ENCODE data around the gene ZNF883. TPM values are rescaled to one million over a fixed set of nuclear protein-coding genes. Genes with fewer than 3 reads are reported as not detected.

The ZNF883 gene
- total RNA-seq, 8 experiments from 2014 or later, result 0.14 to 10.0 (median 1.2) TPM

- 11 to 71% (median 35%) methylated on average over 1 to 5 of the region's 5 CpGs; no CpG with 5 or more reads in 3 of the 10 experiments for WGBS, 10 experiments
- ATAC-seq (replicated peaks in 6 of 8), result peak in 3 of 8 experiments; percentile 27 to 66 (median 47)
- in situ Hi-C loops (cut with MboI; ENCODE audit: low pct_unique_long_range_greater_than_20kb in 2 of 9, low sequenced_read_pairs in 9 of 9, unreplicated experiment in 9 of 9), result loop anchor here in 1 of 9 experiments (25.0 kb wide), 1 partner anchor 166 kb away; no protein-coding TSS in a partner anchor
- no peak overlapping the region for H3K4me3 ChIP-seq
- H3K27ac ChIP-seq, result no peak overlapping the region
- no peaks in the 10 kb centered on the region for H3K4me1 ChIP-seq (replicated peaks in 1 of 2)
Measured at GRCh38 chr9:112971415-112971814, 40.6 kb downstream of the ZNF883 start.

GRCh38 chr9:112970939-112971338 lies 41.1 kb downstream of the ZNF883 start:
- 2 to 82% (median 41%) methylated on average over 2 to 6 of the region's 6 CpGs for WGBS, 10 experiments
- in situ Hi-C loops (cut with MboI; ENCODE audit: low pct_unique_long_range_greater_than_20kb in 2 of 9, low sequenced_read_pairs in 9 of 9, unreplicated experiment in 9 of 9), result loop anchor here in 1 of 9 experiments (25.0 kb wide), 1 partner anchor 166 kb away; no protein-coding TSS in a partner anchor
- H3K4me1 ChIP-seq (replicated peaks in 1 of 2), result no peaks in the 10 kb centered on the region
- no peak overlapping the region for H3K4me3 ChIP-seq
- no peak overlapping the region for H3K27ac ChIP-seq
- ATAC-seq (replicated peaks in 6 of 8), result peak in 3 of 8 experiments; percentile 21 to 36 (median 28)

- 38 to 100% (median 55%) methylated on average over 1 to 4 of the region's 4 CpGs; no CpG with 5 or more reads in 2 of the 10 experiments for WGBS, 10 experiments
- in situ Hi-C loops (cut with MboI; ENCODE audit: low pct_unique_long_range_greater_than_20kb in 2 of 9, low sequenced_read_pairs in 9 of 9, unreplicated experiment in 9 of 9), result loop anchor here in 1 of 9 experiments (25.0 kb wide), 1 partner anchor 168 kb away; no protein-coding TSS in a partner anchor
- Histone ChIP-seq H3K4me1 (replicated peaks in 1 of 2) (no peaks in the 10 kb centered on the region), H3K27ac (no peak overlapping the region), H3K4me3 (no peak overlapping the region)
- ATAC-seq (replicated peaks in 6 of 8), result no peak
Measured at GRCh38 chr9:112969730-112970129, 42.3 kb downstream of the ZNF883 start.

GRCh38 chr9:112955550-112955949 lies 56.4 kb downstream of the ZNF883 start:
- WGBS, 10 experiments, result 0 to 38% (median 7%) methylated on average over 1 of the region's 1 CpG; no CpG with 5 or more reads in 2 of the 10 experiments
- no peaks in the 10 kb centered on the region for H3K4me1 ChIP-seq (replicated peaks in 1 of 2)
- H3K27ac ChIP-seq, result no peak overlapping the region
- ATAC-seq (replicated peaks in 6 of 8), result no peak
- in situ Hi-C loops (cut with MboI; ENCODE audit: low pct_unique_long_range_greater_than_20kb in 2 of 9, low sequenced_read_pairs in 9 of 9, unreplicated experiment in 9 of 9), result loop anchor here in 1 of 9 experiments (25.0 kb wide), 1 partner anchor 182 kb away; no protein-coding TSS in a partner anchor
- no peak overlapping the region for H3K4me3 ChIP-seq

- 55 to 83% (median 80%) methylated on average over 1 to 4 of the region's 25 CpGs; no CpG with 5 or more reads in 7 of the 10 experiments for WGBS, 10 experiments
- Histone ChIP-seq H3K4me1 (replicated peaks in 1 of 2) (no peaks in the 10 kb centered on the region), H3K4me3 (no peak overlapping the region), H3K27ac (no peak overlapping the region)
- in situ Hi-C loops (cut with MboI; ENCODE audit: low pct_unique_long_range_greater_than_20kb in 2 of 9, low sequenced_read_pairs in 9 of 9, unreplicated experiment in 9 of 9), result no loop called here
- ATAC-seq (replicated peaks in 6 of 8), result peak in 1 of 8 experiments; percentile 46
Measured at GRCh38 chr9:112945620-112946208, 66.3 kb downstream of the ZNF883 start.

- no peak for ATAC-seq (replicated peaks in 6 of 8)
- H3K27ac ChIP-seq, result no peak overlapping the region
- no peaks in the 10 kb centered on the region for H3K4me1 ChIP-seq (replicated peaks in 1 of 2)
- in situ Hi-C loops (cut with MboI; ENCODE audit: low pct_unique_long_range_greater_than_20kb in 2 of 9, low sequenced_read_pairs in 9 of 9, unreplicated experiment in 9 of 9), result no loop called here
- no peak overlapping the region for H3K4me3 ChIP-seq
Measured at GRCh38 chr9:112939418-112939817, 72.6 kb downstream of the ZNF883 start.

- WGBS, 10 experiments, result 40 to 100% (median 90%) methylated on average over 2 of the region's 2 CpGs; no CpG with 5 or more reads in 5 of the 10 experiments
- in situ Hi-C loops (cut with MboI; ENCODE audit: low pct_unique_long_range_greater_than_20kb in 2 of 9, low sequenced_read_pairs in 9 of 9, unreplicated experiment in 9 of 9), result no loop called here
- no peak overlapping the region for H3K4me3 ChIP-seq
- no peak overlapping the region for H3K27ac ChIP-seq
- ATAC-seq (replicated peaks in 6 of 8), result no peak
- no peaks in the 10 kb centered on the region for H3K4me1 ChIP-seq (replicated peaks in 1 of 2)
Measured at GRCh38 chr9:112933696-112934095, 78.3 kb downstream of the ZNF883 start.

GRCh38 chr9:112925058-112925641 lies 86.8 kb downstream of the ZNF883 start:
- WGBS, 10 experiments, result 8 to 83% (median 26%) methylated on average over 1 to 8 of the region's 8 CpGs; no CpG with 5 or more reads in 1 of the 10 experiments
- in situ Hi-C loops (cut with MboI; ENCODE audit: low pct_unique_long_range_greater_than_20kb in 2 of 9, low sequenced_read_pairs in 9 of 9, unreplicated experiment in 9 of 9), result no loop called here
- Histone ChIP-seq H3K4me3 (no peak overlapping the region), H3K4me1 (replicated peaks in 1 of 2) (no peaks in the 10 kb centered on the region), H3K27ac (no peak overlapping the region)
- ATAC-seq (replicated peaks in 6 of 8), result peak in 3 of 8 experiments; percentile 82 to 87 (median 82)

- in situ Hi-C loops (cut with MboI; ENCODE audit: low pct_unique_long_range_greater_than_20kb in 2 of 9, low sequenced_read_pairs in 9 of 9, unreplicated experiment in 9 of 9), result no loop called here
- no peak overlapping the region for H3K27ac ChIP-seq
- peak in 3 of 8 experiments; percentile 79 to 92 (median 91) for ATAC-seq (replicated peaks in 6 of 8)
- WGBS, 10 experiments, result 0 to 40% (median 17%) methylated on average over 1 to 3 of the region's 3 CpGs; no CpG with 5 or more reads in 3 of the 10 experiments
- H3K4me1 ChIP-seq (replicated peaks in 1 of 2), result no peaks in the 10 kb centered on the region
- no peak overlapping the region for H3K4me3 ChIP-seq
Measured at GRCh38 chr9:112921549-112921948, 90.4 kb downstream of the ZNF883 start.

GRCh38 chr9:112917987-112918362 lies 94.0 kb downstream of the ZNF883 start:
- Histone ChIP-seq H3K4me3 (no peak overlapping the region), H3K27ac (no peak overlapping the region), H3K4me1 (replicated peaks in 1 of 2) (no peaks in the 10 kb centered on the region)
- ATAC-seq (replicated peaks in 6 of 8), result no peak
- in situ Hi-C loops (cut with MboI; ENCODE audit: low pct_unique_long_range_greater_than_20kb in 2 of 9, low sequenced_read_pairs in 9 of 9, unreplicated experiment in 9 of 9), result no loop called here
- 20 to 83% (median 63%) methylated on average over 1 of the region's 1 CpG; no CpG with 5 or more reads in 4 of the 10 experiments for WGBS, 10 experiments

- H3K4me1 ChIP-seq (replicated peaks in 1 of 2), result no peaks in the 10 kb centered on the region
- no peak for ATAC-seq (replicated peaks in 6 of 8)
- in situ Hi-C loops (cut with MboI; ENCODE audit: low pct_unique_long_range_greater_than_20kb in 2 of 9, low sequenced_read_pairs in 9 of 9, unreplicated experiment in 9 of 9), result no loop called here
- H3K4me3 ChIP-seq, result no peak overlapping the region
- WGBS, 10 experiments, result 0 to 67% (median 13%) methylated on average over 1 of the region's 1 CpG; no CpG with 5 or more reads in 4 of the 10 experiments
- no peak overlapping the region for H3K27ac ChIP-seq
Measured at GRCh38 chr9:112917047-112917986, 94.7 kb downstream of the ZNF883 start.

GRCh38 chr9:112914524-112914923 lies 97.5 kb downstream of the ZNF883 start:
- WGBS, 10 experiments, result 0 to 87% (median 49%) methylated on average over 1 to 2 of the region's 2 CpGs; no CpG with 5 or more reads in 2 of the 10 experiments
- Histone ChIP-seq H3K27ac (no peak overlapping the region), H3K4me1 (replicated peaks in 1 of 2) (no peaks in the 10 kb centered on the region), H3K4me3 (no peak overlapping the region)
- in situ Hi-C loops (cut with MboI; ENCODE audit: low pct_unique_long_range_greater_than_20kb in 2 of 9, low sequenced_read_pairs in 9 of 9, unreplicated experiment in 9 of 9), result no loop called here
- ATAC-seq (replicated peaks in 6 of 8), result no peak

GRCh38 chr9:112913326-112913725 lies 98.7 kb downstream of the ZNF883 start:
- in situ Hi-C loops (cut with MboI; ENCODE audit: low pct_unique_long_range_greater_than_20kb in 2 of 9, low sequenced_read_pairs in 9 of 9, unreplicated experiment in 9 of 9), result no loop called here
- H3K4me1 ChIP-seq (replicated peaks in 1 of 2), result no peaks in the 10 kb centered on the region
- H3K27ac ChIP-seq, result no peak overlapping the region
- no peak overlapping the region for H3K4me3 ChIP-seq
- ATAC-seq (replicated peaks in 6 of 8), result no peak
- 33 to 100% (median 87%) methylated on average over 1 to 3 of the region's 4 CpGs; no CpG with 5 or more reads in 1 of the 10 experiments for WGBS, 10 experiments
